BJ (cell line): ENCODE data around the gene SPRR1B. TPM values are rescaled to one million over a fixed set of nuclear protein-coding genes. Genes with fewer than 3 reads are reported as not detected.

Experiments used
- CTCF ChIA-PET: fragments of 350-600 bp; formaldehyde crosslinking; extraction: SDS; loops from one replicate; lab custom pipeline; 2021; ENCODE audit warnings: antibody characterized with exemption, inconsistent platforms; lab: Yijun Ruan, JAX
- POLR2A ChIA-PET: fragments of 300-600 bp; sonication (Branson Sonifier 250); formaldehyde crosslinking; extraction: SDS; loops from one replicate; lab custom pipeline; 2021; ENCODE audit warnings: antibody characterized with exemption; lab: Charles Lee
- DNase-seq: peaks from one replicate; pipeline ENCODE4 v3.0.0-alpha.2; 2011; ENCODE audit warnings: low read depth
- H3K27me3 ChIP-seq: 2 replicates; pipeline ENCODE4 v1.6.0; 2011; ENCODE audit warnings: low read length; ENCODE audit not compliant: control insufficient read depth, insufficient read depth
- H3K36me3 ChIP-seq: 2 replicates; pipeline ENCODE4 v1.5.1; 2011; ENCODE audit warnings: low read length; ENCODE audit not compliant: control insufficient read depth, insufficient read depth
- H3K4me3 ChIP-seq: 2 replicates; pipeline ENCODE4 v1.5.1; 2011; ENCODE audit warnings: low read depth, mild to moderate bottlenecking, control low read depth, low read length
- CTCF ChIP-seq: IDR thresholded peaks from 2 replicates; pipeline ENCODE4 v1.5.1; 2011; ENCODE audit warnings: low read depth, mild to moderate bottlenecking, control low read depth, inconsistent platforms, low read length, moderate library complexity; ENCODE audit not compliant: insufficient read depth
- polyA minus RNA-seq: library from RNA; depleted of rRNA, polyadenylated mRNA; stranded (reverse); fragments of >200 nt; gene quantifications from 2 replicates; pipeline ENCODE4 v1.2.3, GENCODE V29; 2011; rRNA and poly(A)+ RNA removed
- polyA plus RNA-seq: library from polyadenylated mRNA; depleted of rRNA; stranded (reverse); fragments of >200 nt; gene quantifications from 2 replicates; pipeline ENCODE4 v1.2.3, GENCODE V29; 2011; rRNA removed

SPRR1B gene
- not detected in 2 replicates for polyA plus RNA-seq
- polyA minus RNA-seq: not detected in 2 replicates

- ChIA-PET POLR2A (no interaction called here), CTCF (no interaction called here)
- no peak for DNase-seq
- Histone ChIP-seq H3K36me3 (no peaks in the 10 kb centered on the region), H3K4me3 (no peak within 1 kb of the TSS), H3K27me3 (no peaks in the 10 kb centered on the region)
- TF ChIP-seq CTCF: no peak
These were observed at the start of gene SPRR1B for GRCh38 chr1:153030895-153031294. SPRR1B (plus strand) TSS chr1:153031203; CDS start chr1:153032346, 1,143 bp downstream.

GRCh38 chr1:152982076-152982475, 48.9 kb upstream of the SPRR1B start:
- ChIA-PET CTCF (no interaction called here), POLR2A (no interaction called here)
- H3K36me3 ChIP-seq: no peaks in the 10 kb centered on the region
- H3K27me3 ChIP-seq: no peaks in the 10 kb centered on the region
- no peak for DNase-seq
- H3K4me3 ChIP-seq: no peak overlapping the region
- no peak for TF ChIP-seq CTCF

GRCh38 chr1:152983234-152983633, 47.8 kb upstream of the SPRR1B start:
- ChIA-PET CTCF (no interaction called here), POLR2A (no interaction called here)
- TF ChIP-seq CTCF: no peak
- Histone ChIP-seq H3K27me3 (no peaks in the 10 kb centered on the region), H3K4me3 (no peak overlapping the region), H3K36me3 (no peaks in the 10 kb centered on the region)
- no peak for DNase-seq

GRCh38 chr1:152983743-152984142, 47.3 kb upstream of the SPRR1B start, which contains the start of gene SPRR1A:
SPRR1A (plus strand) TSS chr1:152984081; CDS start chr1:152985231, 1,150 bp downstream.
- no peaks in the 10 kb centered on the region for H3K27me3 ChIP-seq
- no peak for DNase-seq
- H3K36me3 ChIP-seq: no peaks in the 10 kb centered on the region
- ChIA-PET POLR2A (no interaction called here), CTCF (no interaction called here)
- H3K4me3 ChIP-seq: no peak within 1 kb of the TSS
- no peak for TF ChIP-seq CTCF

- Histone ChIP-seq H3K27me3 (no peaks in the 10 kb centered on the region), H3K36me3 (no peaks in the 10 kb centered on the region), H3K4me3 (no peak overlapping the region)
- TF ChIP-seq CTCF: no peak
- no peak for DNase-seq
- ChIA-PET CTCF (no interaction called here), POLR2A (no interaction called here)
These were observed 44.4 kb upstream of the SPRR1B start for GRCh38 chr1:152986578-152986977.
